Measurements from ENCODE around the gene PTPRE.
A peak's percentile ranks its signal among the peaks of the same experiment; 100 is the strongest.

Gene PTPRE

GRCh38 chr10:127932521-127933270, 25.8 kb downstream of the PTPRE start:
- DNase-seq = no peak

GRCh38 chr10:127933271-127933670, 26.4 kb downstream of the PTPRE start:
- no peak for DNase-seq

GRCh38 chr10:127934383-127934782, 27.5 kb downstream of the PTPRE start:
- no peak for DNase-seq

GRCh38 chr10:127935071-127935561, 28.2 kb downstream of the PTPRE start:
- DNase-seq = no peak

- no peak for DNase-seq
These were observed 30.2 kb downstream of the PTPRE start for GRCh38 chr10:127937069-127937468.

DNA sequence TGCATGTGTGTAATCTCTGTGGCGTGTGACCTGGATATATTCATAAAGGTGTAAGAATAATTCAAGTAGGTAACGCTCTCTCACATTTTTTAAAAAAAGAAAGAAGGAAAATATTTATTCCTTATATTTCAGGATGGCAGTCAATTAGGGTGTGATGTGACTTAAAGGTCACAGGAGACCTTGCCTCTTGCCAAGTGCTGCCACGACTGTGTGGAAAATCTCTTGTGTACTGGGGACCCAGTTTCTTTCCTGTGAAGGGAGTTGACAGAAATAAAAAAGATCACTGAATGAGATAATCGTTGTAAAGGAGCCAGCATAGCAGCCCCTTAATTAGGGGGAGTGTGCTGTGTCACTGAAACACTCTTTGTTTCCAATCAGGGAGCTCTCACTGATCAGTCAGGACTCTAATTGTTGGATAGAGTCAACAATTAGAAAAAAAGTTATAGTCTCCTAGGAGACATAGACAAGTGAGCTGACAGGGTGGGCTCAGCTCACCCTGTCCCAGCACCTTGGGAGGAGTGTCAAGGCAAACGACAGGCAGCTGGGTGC, 31.1 kb downstream of the PTPRE start:
- no peak for DNase-seq

DNA sequence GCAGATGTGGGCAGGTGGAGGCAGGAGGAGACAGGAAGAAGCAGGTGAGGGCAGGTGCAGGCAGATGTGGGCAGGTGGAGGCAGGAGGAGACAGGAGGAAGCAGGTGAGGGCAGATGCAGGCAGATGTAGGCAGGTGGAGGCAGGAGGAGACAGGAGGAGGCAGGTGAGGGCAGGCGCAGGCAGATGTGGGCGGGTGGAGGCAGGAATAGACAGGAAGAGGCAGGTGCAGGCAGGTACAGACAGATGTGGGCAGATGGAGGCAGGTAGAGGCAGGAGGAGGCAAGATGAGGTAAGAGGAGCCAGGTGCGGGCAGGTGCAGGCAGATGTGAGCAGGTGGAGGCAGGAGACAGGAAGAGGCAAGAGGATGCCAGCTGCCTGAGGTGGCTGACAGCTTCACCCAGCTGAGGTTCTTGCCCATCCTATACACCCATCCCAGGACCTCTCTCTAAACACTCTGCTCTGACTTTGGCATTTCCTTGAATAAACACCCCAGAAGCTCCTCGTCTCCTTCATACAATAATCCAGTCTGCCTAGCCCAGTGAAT, 33.0 kb downstream of the PTPRE start:
- no peak for DNase-seq

- DNase-seq = no peak
These were observed 34.1 kb downstream of the PTPRE start for GRCh38 chr10:127940866-127941640.

GRCh38 chr10:127942811-127943210, 35.9 kb downstream of the PTPRE start:
- no peak for DNase-seq

DNA sequence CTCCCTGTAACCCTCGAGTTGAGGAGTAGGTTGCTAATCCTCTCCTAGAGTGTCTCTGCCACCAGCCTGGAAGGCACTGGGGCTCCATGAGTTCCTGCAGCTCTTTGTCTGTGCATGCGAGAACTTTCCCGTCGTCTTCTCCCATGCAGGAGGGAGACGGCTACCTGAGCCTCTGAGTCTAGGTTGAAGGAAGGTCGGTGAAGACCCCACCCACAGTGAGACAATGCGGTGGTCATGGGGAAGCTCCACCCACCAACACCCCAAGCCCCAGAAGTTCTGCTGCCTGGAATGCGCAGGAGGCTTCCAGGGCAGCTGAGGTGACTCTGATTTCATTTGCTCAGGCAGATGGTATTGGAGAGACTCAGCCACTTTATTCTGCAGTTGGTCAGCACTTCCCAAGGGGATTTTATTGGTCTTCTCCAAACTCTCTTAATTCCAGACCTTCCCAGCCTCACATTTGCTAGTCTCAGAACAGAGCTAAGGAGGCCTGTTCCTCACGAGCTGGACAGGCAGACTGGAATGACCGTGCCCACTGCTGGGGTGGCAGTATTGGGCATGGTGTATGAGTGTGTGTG, 36.5 kb downstream of the PTPRE start:
- DNase-seq = no peak

- DNase-seq = no peak
These were observed 37.4 kb downstream of the PTPRE start for GRCh38 chr10:127944256-127944655.

DNA sequence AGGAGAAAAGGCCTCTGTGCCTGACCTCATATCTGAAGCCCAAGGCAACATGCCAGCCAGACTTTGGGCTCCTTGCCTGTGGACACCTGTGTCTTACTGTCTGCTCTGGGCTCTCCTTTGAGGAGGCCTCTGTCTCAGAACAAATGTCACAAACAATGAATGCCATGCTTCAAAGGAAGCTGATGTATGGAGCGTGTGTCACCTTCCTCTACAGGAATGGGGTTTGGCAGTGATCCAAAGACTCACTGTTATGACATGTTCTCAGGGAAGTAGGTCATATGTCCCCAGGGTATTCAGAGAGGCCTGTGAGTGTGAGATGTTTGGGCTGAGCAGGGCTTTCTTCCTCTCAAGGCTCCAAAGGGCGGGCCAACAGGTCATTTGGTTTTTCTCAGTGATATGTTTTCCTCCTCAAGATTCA, 38.4 kb downstream of the PTPRE start:
- peak; percentile 14 for DNase-seq

GRCh38 chr10:127945948-127946711, 39.2 kb downstream of the PTPRE start:
- no peak for DNase-seq

GRCh38 chr10:127947211-127947610, 40.3 kb downstream of the PTPRE start:
- DNase-seq = no peak

DNA sequence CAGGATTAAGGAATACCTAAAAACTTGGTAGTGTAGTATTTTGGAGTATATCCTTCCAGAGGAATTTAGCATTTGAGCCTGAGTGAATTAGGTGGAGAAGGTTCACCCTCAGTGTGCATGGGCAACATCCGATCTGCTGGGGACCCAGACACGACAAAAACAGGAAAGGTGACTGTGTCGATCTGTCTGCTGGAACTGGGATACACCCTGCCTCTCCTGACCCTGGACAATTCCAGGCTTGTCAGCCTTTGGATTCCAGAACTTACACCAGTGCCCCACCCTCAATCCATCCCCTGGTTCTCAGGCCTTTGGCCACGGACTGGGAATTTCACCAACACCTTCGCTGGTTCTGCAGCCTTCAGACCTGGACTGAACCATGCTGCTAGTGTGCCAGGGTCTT, 41.9 kb downstream of the PTPRE start:
- DNase-seq = no peak

GRCh38 chr10:127949831-127950230, 42.9 kb downstream of the PTPRE start:
- DNase-seq = no peak

DNA sequence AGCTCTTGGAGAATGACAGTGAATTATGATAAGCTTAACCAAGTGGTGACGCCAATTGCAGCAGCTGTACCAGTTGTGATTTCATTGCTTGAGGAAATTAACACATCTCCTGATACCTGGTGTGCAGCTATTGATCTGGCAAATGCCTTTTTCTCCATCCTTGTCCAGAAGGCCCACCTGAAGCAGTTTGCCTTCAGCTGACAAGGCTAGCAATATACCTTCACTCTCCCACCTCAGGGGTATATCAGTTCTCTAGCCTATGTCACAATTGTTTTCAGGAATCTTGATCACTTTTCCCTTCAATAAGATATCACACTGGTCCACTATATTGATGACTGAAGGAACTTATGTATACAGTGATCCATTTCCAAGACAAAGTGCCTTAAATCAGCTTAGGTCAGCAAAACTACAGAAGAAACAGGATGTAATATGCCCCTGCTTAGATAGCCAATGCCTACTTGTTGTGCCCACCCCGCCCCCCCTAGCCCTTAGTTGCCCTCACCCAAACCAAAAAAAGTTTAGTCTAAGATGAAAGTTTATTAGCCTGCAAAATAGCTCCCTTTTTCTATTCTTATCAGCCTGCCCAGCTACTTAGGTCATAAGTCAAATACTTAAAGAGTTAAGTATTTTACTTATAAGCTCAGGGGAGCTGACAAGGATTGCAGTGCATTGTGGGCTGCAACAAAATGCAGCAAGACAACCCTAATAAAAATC, 45.1 kb downstream of the PTPRE start:
- no peak for DNase-seq

DNA sequence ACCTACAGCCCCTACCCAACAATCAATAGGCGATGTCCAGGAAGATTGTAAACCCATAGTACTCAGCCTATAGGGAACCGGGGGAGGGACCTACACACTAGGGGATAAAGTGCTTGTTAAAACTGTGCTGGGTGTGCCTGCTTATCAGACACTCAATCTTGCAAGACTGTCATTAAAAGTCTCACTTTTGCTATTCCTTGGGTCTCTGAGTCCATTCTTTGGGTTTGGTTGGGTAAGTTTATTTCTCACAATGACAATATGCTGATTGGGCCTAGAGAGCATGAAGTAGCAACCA, 45.6 kb downstream of the PTPRE start:
- no peak for DNase-seq

GRCh38 chr10:127952918-127953317, 46.0 kb downstream of the PTPRE start:
- DNase-seq = no peak

- DNase-seq = no peak
These were observed 47.0 kb downstream of the PTPRE start for GRCh38 chr10:127953876-127954275.

GRCh38 chr10:127959428-127959827, 52.5 kb downstream of the PTPRE start:
- no peak for DNase-seq

DNA sequence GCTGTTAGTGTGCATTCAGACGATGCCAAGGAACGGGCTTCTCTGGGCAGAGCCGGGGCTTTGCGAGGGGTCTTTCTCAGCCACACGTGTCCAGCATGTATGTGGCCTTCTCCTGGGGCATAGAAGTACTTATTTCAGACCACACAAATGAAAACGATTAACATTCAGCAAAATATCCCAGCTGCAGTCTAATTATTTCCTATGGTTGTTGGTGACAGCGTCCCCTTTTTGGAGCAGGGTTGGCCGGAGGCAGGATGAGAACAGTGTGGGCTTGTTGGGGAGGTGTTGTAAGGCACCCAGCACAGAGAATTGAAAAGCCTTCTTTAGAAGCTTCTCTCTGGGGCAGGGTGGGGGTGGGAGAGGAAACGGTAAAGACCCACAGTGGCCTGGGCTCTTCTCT, 54.2 kb downstream of the PTPRE start:
- no peak for DNase-seq

All from KG1 (cell line).